GM21423 (cell line): ENCODE data around the gene POLR3H.
"Not testable (repeated sequence)": the region's sequence is repeated elsewhere in the genome, so short reads cannot be mapped to it uniquely, and the experiment has no call there.

Experiments
- ATAC-seq: cut with Tn5 transposase; IDR thresholded peaks from one replicate; pipeline ENCODE4 v1.9.1; 2021; ENCODE audit warnings: mild to moderate bottlenecking, moderate library complexity; ENCODE audit not compliant: unreplicated experiment

Gene POLR3H

GRCh38 chr22:41565403-41566054 is 21.3 kb upstream of the POLR3H start:
- ATAC-seq: no peak

- ATAC-seq: no peak
Observed at GRCh38 chr22:41564563-41564962, 20.3 kb upstream of the POLR3H start.

GRCh38 chr22:41563051-41563711 is 18.9 kb upstream of the POLR3H start:
- no peak for ATAC-seq

- ATAC-seq: no peak
Observed at GRCh38 chr22:41562461-41562860, 18.2 kb upstream of the POLR3H start.

GRCh38 chr22:41561788-41562187 is 17.5 kb upstream of the POLR3H start:
- no peak for ATAC-seq

- ATAC-seq: no peak
Observed at GRCh38 chr22:41561335-41561734, 17.1 kb upstream of the POLR3H start.

GRCh38 chr22:41560095-41560471 is 15.8 kb upstream of the POLR3H start:
- ATAC-seq: no peak

- ATAC-seq: not testable (repeated sequence)
Observed at GRCh38 chr22:41558241-41558630, 14.0 kb upstream of the POLR3H start.

GRCh38 chr22:41557401-41558240 is 13.4 kb upstream of the POLR3H start:
- ATAC-seq: no peak

- no peak for ATAC-seq
Observed at GRCh38 chr22:41556561-41556960, 12.3 kb upstream of the POLR3H start.

- ATAC-seq: no peak
Observed at GRCh38 chr22:41555325-41555982, 11.2 kb upstream of the POLR3H start.

GRCh38 chr22:41551877-41552582 is 7.8 kb upstream of the POLR3H start:
- no peak for ATAC-seq

GRCh38 chr22:41550952-41551491 is 6.8 kb upstream of the POLR3H start:
- ATAC-seq: no peak

GRCh38 chr22:41548830-41549211 is 4.6 kb upstream of the POLR3H start:
- no peak for ATAC-seq

GRCh38 chr22:41544671-41545476 is 604 bp upstream of the POLR3H start:
- no peak for ATAC-seq

- no peak for ATAC-seq
Observed at GRCh38 chr22:41542224-41542623, 2.0 kb downstream of the POLR3H start.

GRCh38 chr22:41541484-41541883 is 2.8 kb downstream of the POLR3H start:
- no peak for ATAC-seq

- ATAC-seq: no peak
Observed at GRCh38 chr22:41540365-41540764, 3.9 kb downstream of the POLR3H start.

- ATAC-seq: no peak
Observed at GRCh38 chr22:41540006-41540315, 4.3 kb downstream of the POLR3H start.
